GM21515 (cell line): Measurements from ENCODE around the gene NUP50.

Source experiments
- ATAC-seq: cut with Tn5 transposase; IDR thresholded peaks from one replicate; pipeline ENCODE4 v1.9.1; 2021; ENCODE audit not compliant: unreplicated experiment

Gene NUP50

GRCh38 chr22:45227645-45228400, 64.1 kb downstream of the NUP50 start:
- no peak for ATAC-seq

GRCh38 chr22:45228401-45228754, 64.7 kb downstream of the NUP50 start:
- ATAC-seq, result no peak

DNA sequence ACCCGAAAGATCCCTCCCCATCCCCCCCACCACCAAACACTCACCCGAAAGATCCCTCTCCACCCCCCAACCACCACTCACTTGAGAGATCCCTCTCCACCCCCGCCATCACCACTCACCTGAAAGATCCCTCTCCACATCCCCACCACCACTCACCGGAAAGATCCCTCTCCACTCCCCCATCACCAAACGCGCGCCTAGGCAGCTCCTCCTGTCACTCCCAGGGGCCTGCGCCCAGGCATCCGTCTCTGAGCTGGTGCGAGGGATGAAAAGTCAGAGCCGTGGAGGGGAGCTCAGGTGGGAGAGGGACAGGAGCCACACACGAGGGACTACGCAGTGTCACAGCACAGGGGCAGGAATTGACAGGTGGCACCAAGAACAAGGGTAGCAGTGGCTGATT, 65.5 kb downstream of the NUP50 start:
- ATAC-seq, result no peak

- no peak for ATAC-seq
Measured at GRCh38 chr22:45230026-45230721, 66.4 kb downstream of the NUP50 start.

DNA sequence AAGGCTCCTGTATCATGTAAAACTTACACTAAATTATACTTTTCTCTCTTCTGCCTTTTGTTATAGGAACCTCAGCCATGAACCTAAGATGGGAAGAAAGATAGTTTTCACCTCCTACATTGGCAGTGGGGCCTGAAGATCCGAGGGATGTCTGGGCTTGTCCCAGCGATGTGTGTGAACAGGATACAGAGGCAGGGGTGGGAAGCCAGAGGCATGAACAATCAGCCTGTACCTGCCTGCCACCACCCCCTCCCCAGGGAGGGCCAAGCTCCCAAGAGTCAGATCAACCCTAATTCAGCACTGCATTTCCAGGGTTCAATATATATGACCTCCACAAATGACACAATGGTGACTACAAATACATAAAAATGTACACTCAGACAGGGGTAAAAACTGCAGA, 67.6 kb downstream of the NUP50 start:
- ATAC-seq, result no peak

DNA sequence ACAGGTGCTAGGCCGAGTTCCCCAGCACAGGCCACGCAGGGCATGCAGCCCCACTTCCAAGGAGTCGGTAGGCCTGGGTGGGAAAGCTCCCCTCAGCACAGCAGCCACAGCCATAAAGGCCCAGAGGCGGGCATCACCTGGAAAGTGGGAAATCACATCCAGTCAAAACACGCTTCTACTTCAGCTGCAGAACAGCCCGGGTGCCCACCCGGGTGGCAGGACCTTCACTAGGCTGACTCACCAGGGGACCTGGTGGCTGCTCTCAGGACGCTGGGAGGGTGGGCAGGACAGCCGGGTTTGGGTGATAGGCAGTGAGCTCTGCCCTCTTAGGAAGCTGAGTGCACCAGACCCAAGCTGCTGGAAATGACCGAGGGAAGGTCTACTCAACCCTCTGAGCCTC, 69.7 kb downstream of the NUP50 start:
- no peak for ATAC-seq

DNA sequence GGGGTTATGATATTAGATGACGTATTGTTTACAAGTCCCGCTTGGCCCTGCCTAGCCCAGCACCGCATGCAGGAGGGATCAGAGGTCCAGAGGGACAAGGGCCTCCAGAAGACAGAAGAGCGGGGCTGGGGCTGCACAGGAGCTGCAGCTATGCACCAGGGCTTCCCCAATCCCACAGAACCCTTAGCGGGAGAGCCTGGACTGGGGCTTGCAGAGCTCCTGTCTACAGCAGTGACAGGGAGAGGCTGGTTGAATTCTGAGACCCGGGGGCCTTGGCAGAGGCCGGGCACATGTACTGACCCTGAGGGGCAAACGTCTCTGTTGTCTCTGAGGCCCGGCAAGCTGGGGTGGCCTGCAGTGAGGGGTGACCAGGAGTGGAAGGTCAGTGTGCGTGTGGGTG, 70.1 kb downstream of the NUP50 start:
- ATAC-seq, result no peak

DNA sequence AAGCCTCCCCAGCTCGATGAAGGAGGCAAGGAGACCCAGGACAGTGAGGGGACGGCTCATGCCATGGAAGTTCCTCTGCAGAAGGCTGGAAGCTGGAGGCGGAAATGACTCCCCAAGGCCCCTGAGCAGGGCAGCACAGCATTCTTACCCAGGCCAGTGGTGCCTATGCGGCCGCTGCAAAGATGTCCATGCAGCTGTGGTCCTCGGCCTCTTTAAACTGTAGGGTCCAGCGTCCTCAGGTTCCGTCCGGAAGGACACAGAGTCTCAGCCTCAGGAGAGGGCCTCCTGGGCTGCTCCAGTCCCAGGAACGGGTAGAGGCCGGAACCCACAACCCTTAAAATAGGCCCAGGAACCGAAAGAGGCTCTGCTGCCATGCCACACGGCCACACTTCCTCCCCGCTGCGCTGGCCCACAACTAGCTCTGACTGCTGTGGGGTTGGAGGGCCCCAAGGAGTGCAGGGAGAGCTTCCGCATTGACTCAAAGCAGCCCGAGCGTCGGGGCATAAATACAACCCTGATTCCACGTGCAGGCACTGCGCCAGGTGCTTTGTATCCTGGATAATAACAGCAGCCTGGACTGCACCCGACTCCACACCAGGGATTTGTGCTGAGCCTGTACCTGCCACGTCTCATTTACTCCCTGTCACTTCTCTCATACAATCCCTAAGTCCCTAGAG, 71.5 kb downstream of the NUP50 start:
- ATAC-seq, result peak; percentile 59

- ATAC-seq, result peak; percentile 13
Measured at GRCh38 chr22:45235851-45236342, 72.2 kb downstream of the NUP50 start.

DNA sequence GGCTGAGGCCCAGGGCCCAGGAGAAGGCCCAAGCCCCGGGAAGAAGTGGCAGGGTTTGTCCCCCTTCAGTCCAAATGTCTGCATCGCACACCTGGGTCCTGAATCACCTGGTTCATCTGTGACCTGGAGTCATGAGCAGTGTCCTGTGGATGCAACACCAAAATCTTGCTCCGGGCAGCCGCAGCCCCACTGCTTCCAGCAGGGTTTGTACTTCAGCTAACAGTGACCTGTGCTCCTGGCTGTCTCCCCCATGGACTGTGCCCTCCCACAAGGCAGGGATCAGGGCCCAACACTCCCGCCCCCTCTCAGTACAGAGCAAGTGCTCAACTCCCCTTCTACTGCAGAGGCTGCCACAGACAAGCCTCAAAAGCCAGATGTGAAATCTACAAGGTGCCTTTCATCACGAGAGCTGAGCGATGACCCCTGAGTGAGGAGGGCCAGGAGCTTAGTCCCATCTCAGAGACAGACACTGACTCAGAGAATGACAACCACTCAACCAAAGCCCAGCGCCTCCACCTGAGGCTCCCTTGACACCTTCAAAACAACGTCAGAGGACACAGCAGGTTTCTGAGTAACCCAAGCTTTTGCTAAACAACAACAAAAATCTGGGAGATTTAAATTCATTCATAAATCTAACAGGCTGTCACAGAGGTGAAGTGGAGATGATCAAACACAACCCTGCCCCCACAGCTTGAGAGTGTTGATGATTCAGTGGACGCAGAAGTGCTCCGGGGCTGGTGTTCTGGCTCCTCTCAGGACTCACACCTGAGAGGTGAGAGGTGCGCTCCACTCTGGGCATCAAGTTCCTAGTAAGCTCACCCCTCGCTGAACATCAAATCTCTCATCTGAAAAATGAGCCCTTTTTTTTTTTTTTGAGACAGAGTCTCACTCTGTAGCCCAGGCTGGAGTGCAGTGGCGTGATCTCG, 73.6 kb downstream of the NUP50 start:
- no peak for ATAC-seq
